ENCODE results near the gene TPT1.

TPT1 gene

GRCh38 chr13:45341799-45342500 lies 967 bp upstream of the TPT1 start:
- H2AFZ ChIP-seq (ENCODE audit: low read length) = no peak overlapping the region

GRCh38 chr13:45340422-45341033 lies 455 bp downstream of the TPT1 start:
- no peaks in the 10 kb centered on the region for H3K9me2 ChIP-seq (ENCODE audit: low read depth, low read length)
- H2AFZ ChIP-seq (ENCODE audit: low read length) = no peak overlapping the region
- peaks cover 30% of the 10 kb centered on the region; the same call in 1 of the 2 replicates for H3K79me2 ChIP-seq (ENCODE audit: insufficient read depth, low read length)
- no peaks in the 10 kb centered on the region for H3K9me3 ChIP-seq (ENCODE audit: low read length)
- peak overlapping the region; percentile 89 for H3K4me3 ChIP-seq (ENCODE audit: low read depth, low read length, poor library complexity, severe bottlenecking)
- 0 out of 2 replicates have a peak, but pooled peaks cover 9% of the 10 kb centered on the region for H3F3A ChIP-seq (ENCODE audit: insufficient read depth, low read length)
- H3K27me3 ChIP-seq (ENCODE audit: insufficient read depth, low read length) = no peaks in the 10 kb centered on the region
- peak overlapping the region; percentile 55 for H3K27ac ChIP-seq (ENCODE audit: low read depth, low read length, poor library complexity, severe bottlenecking)
- no peaks in the 10 kb centered on the region for H4K20me1 ChIP-seq (ENCODE audit: insufficient read depth, low read length)
- peaks cover 56% of the 10 kb centered on the region for H3K36me3 ChIP-seq (ENCODE audit: insufficient read depth, low read length)
- peaks cover 27% of the 10 kb centered on the region for H3K4me1 ChIP-seq (ENCODE audit: insufficient read depth, low read length, severe bottlenecking)
- TF ChIP-seq, protein P1, sequence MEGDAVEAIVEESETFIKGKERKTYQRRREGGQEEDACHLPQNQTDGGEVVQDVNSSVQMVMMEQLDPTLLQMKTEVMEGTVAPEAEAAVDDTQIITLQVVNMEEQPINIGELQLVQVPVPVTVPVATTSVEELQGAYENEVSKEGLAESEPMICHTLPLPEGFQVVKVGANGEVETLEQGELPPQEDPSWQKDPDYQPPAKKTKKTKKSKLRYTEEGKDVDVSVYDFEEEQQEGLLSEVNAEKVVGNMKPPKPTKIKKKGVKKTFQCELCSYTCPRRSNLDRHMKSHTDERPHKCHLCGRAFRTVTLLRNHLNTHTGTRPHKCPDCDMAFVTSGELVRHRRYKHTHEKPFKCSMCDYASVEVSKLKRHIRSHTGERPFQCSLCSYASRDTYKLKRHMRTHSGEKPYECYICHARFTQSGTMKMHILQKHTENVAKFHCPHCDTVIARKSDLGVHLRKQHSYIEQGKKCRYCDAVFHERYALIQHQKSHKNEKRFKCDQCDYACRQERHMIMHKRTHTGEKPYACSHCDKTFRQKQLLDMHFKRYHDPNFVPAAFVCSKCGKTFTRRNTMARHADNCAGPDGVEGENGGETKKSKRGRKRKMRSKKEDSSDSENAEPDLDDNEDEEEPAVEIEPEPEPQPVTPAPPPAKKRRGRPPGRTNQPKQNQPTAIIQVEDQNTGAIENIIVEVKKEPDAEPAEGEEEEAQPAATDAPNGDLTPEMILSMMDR (IDR thresholded peaks at IDR 0.05; ENCODE audit: low read length) = peak; percentile 34
- TF ChIP-seq EZH2 (IDR thresholded peaks at IDR 0.05; ENCODE audit: borderline replicate concordance, low read length) = no peak
- H3K9ac ChIP-seq (ENCODE audit: low read length) = peak overlapping the region; percentile 94
- H3K4me2 ChIP-seq (ENCODE audit: low read length) = peak overlapping the region; percentile 83

More at GRCh38 chr13:45341799-45342500, 967 bp upstream of the TPT1 start:
- Histone ChIP-seq H4K20me1 (ENCODE audit: insufficient read depth, low read length) (no peaks in the 10 kb centered on the region), H3K4me2 (ENCODE audit: low read length) (peak overlapping the region; percentile 87), H3K36me3 (ENCODE audit: insufficient read depth, low read length) (peaks cover 45% of the 10 kb centered on the region), H3K4me3 (ENCODE audit: low read depth, low read length, poor library complexity, severe bottlenecking) (peak overlapping the region; percentile 89), H3K27me3 (ENCODE audit: insufficient read depth, low read length) (no peaks in the 10 kb centered on the region), H3K79me2 (ENCODE audit: insufficient read depth, low read length) (peaks cover 30% of the 10 kb centered on the region; the same call in 1 of the 2 replicates), H3F3A (ENCODE audit: insufficient read depth, low read length) (0 out of 2 replicates have a peak, but pooled peaks cover 4% of the 10 kb centered on the region), H3K9ac (ENCODE audit: low read length) (peak overlapping the region; percentile 74), H3K27ac (ENCODE audit: low read depth, low read length, poor library complexity, severe bottlenecking) (peak overlapping the region; percentile 13), H3K9me3 (ENCODE audit: low read length) (no peaks in the 10 kb centered on the region), H3K4me1 (ENCODE audit: insufficient read depth, low read length, severe bottlenecking) (peaks cover 27% of the 10 kb centered on the region), H3K9me2 (ENCODE audit: low read depth, low read length) (no peaks in the 10 kb centered on the region)
- no peak for TF ChIP-seq EZH2 (IDR thresholded peaks at IDR 0.05; ENCODE audit: borderline replicate concordance, low read length)
- TF ChIP-seq, protein P1 (IDR thresholded peaks at IDR 0.05; ENCODE audit: low read length) = no peak

DNA sequence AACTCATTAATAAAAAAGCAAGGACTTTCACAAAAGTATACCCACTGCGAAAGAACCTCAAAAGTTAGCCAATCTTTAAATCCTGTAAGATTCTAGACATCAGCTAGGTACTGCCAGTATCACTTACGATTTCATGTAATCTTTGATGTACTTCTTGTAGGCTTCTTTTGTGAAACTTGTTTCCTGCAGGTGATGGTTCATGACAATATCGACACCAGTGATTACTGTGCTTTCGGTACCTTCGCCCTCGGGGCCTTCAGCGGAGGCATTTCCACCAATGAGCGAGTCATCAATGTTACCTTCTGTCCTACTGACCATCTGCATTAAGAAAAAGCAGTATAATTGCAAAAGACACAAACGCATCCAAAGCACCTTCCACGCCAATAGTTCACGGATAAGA lies 1.1 kb downstream of the TPT1 start:
- peak overlapping the region; percentile 94 for H3K9ac ChIP-seq (ENCODE audit: low read length)
- no peaks in the 10 kb centered on the region for H3K9me2 ChIP-seq (ENCODE audit: low read depth, low read length)
- H3F3A ChIP-seq (ENCODE audit: insufficient read depth, low read length) = peaks cover 15% of the 10 kb centered on the region; the same call in 1 of the 2 replicates
- H3K4me1 ChIP-seq (ENCODE audit: insufficient read depth, low read length, severe bottlenecking) = peaks cover 27% of the 10 kb centered on the region
- no peaks in the 10 kb centered on the region for H3K9me3 ChIP-seq (ENCODE audit: low read length)
- no peaks in the 10 kb centered on the region for H4K20me1 ChIP-seq (ENCODE audit: insufficient read depth, low read length)
- H3K27ac ChIP-seq (ENCODE audit: low read depth, low read length, poor library complexity, severe bottlenecking) = peak overlapping the region; percentile 55
- H3K27me3 ChIP-seq (ENCODE audit: insufficient read depth, low read length) = no peaks in the 10 kb centered on the region
- TF ChIP-seq, protein P1 (IDR thresholded peaks at IDR 0.05; ENCODE audit: low read length) = no peak
- TF ChIP-seq EZH2 (IDR thresholded peaks at IDR 0.05; ENCODE audit: borderline replicate concordance, low read length) = no peak
- H3K4me2 ChIP-seq (ENCODE audit: low read length) = peak overlapping the region; percentile 83
- peaks cover 30% of the 10 kb centered on the region; the same call in 1 of the 2 replicates for H3K79me2 ChIP-seq (ENCODE audit: insufficient read depth, low read length)
- no peak overlapping the region for H2AFZ ChIP-seq (ENCODE audit: low read length)
- H3K36me3 ChIP-seq (ENCODE audit: insufficient read depth, low read length) = peaks cover 61% of the 10 kb centered on the region
- peak overlapping the region; percentile 89 for H3K4me3 ChIP-seq (ENCODE audit: low read depth, low read length, poor library complexity, severe bottlenecking)
